HG03135 (cell line): ENCODE data around the gene NXF2.
A peak's percentile ranks its signal among the peaks of the same experiment; 100 is the strongest.
"Not testable (repeated sequence)": the region's sequence is repeated elsewhere in the genome, so short reads cannot be mapped to it uniquely, and the experiment has no call there.

Experiments
- ATAC-seq: cut with Tn5 transposase; IDR thresholded peaks from one replicate; pipeline ENCODE4 v1.9.1; 2021; ENCODE audit warnings: mild to moderate bottlenecking, moderate library complexity; ENCODE audit not compliant: unreplicated experiment

Gene NXF2, protein sequence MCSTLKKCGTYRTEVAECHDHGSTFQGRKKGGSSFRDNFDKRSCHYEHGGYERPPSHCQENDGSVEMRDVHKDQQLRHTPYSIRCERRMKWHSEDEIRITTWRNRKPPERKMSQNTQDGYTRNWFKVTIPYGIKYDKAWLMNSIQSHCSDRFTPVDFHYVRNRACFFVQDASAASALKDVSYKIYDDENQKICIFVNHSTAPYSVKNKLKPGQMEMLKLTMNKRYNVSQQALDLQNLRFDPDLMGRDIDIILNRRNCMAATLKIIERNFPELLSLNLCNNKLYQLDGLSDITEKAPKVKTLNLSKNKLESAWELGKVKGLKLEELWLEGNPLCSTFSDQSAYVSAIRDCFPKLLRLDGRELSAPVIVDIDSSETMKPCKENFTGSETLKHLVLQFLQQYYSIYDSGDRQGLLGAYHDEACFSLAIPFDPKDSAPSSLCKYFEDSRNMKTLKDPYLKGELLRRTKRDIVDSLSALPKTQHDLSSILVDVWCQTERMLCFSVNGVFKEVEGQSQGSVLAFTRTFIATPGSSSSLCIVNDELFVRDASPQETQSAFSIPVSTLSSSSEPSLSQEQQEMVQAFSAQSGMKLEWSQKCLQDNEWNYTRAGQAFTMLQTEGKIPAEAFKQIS

GRCh38 chrX:102246893-102247292 lies at the start of gene NXF2:
Gene NXF2 (plus strand): TSS chrX:102247167. CDS start chrX:102307079, 59,912 bp downstream.
- ATAC-seq = not testable (repeated sequence)

DNA sequence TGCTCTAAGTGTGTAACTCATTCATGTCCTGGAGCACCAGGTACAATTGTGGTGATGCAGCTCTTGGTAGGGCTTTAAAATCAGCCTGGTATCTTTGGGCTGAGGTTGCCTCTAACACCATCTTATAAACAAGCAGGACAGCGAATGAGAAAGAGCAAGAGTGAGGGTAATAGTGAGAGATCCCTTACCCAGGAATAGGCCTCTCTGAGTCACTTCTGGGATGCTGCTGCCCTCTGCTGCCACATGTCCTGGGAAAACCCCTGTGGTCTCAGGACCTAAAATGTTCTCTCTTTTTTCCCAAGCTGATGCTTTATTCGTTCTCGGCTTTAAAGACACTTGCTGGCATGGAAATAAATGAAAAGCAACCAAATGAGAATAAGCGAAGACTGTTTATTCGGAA lies 39.0 kb upstream of the NXF2 start:
- not testable (repeated sequence) for ATAC-seq

- not testable (repeated sequence) for ATAC-seq
These were observed 32.0 kb upstream of the NXF2 start, which contains the start of gene TCP11X1 for GRCh38 chrX:102214986-102215385. Gene TCP11X1 (plus strand): TSS chrX:102215301.

DNA sequence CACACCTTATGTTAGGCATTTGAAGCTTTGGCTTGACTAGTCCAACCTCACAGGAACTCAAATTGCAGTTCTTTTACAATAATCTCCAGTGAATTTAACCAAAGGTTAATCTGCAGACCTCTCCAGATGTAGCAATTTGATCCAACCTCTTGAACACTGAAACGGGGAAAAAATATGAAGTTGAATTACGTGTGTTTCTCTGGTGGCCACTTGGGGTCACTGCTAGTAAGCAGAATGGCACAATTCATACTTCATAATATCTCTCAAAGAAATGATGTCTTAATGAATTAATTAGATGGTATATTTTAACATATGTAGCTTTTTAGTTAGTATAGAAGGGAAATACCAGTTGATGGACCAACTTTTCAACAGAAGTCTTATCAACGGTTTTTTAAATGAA lies 30.5 kb upstream of the NXF2 start:
- ATAC-seq = not testable (repeated sequence)

DNA sequence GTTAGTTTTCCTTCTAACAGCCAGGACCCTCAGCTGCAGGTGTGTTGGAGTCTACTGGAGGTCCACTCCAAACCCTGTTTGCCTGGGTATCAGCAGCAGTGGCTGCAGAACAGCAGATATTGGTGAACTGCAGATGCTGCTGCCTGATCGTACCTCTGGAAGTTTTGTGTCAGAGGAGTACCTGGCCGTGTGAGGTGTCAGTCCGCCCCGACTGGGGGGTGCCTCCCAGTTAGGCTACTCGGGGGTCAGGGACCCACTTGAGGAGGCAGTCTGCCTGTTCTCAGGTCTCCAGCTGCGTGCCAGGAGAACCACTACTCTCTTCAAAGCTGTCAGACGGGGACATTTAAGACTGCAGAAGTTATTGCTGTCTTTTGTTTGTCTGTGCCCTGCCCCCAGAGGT lies 11.3 kb upstream of the NXF2 start:
- ATAC-seq = not testable (repeated sequence)

DNA sequence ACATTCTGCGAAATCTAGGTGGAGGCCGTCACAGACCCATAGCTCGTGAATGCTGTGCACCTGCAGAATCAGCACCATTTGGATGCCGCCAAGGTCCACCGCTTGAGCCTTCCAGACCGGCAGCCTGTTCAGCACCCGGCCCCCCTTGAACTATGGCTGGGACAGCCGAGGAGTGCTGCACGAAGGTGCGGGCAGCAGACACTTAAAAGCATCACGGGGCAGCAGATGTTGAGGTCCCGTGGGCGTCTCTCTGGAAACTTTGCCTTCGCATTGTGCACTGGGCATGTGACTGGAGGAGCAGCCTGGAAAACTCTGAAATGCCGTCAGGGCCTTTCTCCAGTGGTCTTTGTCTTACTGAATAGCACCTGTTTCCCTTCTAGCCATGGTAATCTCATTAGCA lies 6.7 kb upstream of the NXF2 start:
- ATAC-seq = not testable (repeated sequence)

GRCh38 chrX:102272231-102272630 lies 25.3 kb downstream of the NXF2 start:
- not testable (repeated sequence) for ATAC-seq

DNA sequence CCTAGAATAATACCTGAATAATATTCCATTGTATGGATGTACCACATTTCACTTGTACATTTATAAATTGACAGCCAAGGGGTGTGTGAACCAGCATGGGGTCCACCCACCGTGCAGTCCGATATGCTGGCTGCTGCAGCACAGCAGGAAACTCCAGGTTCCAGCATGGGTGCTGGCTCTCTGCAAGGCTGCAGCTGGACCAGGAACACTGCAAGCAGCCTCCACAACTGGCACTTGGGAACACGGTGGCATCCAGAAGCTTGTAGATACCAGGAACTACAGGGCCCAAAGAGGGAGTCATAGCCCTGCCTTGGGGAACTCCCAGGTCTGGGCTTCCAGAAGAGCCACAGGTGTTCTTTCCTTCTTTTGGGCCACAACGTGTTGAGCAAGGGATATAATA lies 91.2 kb downstream of the NXF2 start:
- ATAC-seq = no peak

DNA sequence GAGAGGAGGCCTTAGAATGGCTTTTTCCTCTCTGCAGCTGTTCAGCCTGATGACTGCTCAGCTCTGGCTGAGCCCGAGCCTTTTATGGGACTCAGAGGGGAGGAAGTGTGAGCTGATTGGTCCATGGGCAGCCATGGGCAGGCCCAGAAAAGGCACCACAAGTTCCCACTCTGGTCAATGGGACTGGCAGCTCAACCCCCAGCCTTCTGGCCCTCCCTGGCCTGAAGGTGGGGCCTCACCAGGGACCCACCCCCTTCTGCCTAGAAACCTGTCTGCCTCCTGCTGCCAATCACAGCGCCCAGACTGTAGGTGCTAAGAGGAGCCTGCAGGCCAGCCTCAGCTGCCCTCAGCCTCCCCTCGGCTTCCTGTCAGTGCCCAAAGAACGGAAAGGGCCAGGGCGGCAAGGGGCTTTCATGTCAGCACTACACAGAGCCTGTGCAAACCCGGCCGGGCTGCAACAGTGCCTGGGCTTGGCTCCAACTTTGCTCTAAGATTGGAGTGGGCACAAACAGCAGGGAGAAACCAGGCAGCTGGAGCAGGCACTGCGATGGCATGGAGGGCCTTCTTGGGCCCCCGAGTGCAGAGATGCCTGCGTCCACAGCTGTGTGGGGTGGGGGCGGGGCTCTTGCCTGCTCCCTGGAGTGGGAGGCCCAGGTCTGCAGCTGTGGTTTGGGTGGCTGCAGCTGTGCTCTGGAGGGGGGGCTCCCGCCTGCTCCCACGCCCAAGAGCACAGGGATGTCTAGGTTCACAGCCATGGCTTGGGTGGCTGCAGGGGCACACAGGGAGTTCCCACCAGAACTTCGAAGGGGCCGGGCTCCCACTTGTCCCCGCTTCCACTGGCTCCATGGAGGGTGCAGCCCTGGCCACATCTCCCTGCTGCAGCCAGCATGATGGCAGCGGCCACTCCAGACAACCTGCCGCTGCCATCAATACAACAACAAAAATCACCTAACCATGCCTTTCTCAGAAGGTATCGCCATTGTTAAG lies 92.6 kb downstream of the NXF2 start:
- ATAC-seq = no peak

DNA sequence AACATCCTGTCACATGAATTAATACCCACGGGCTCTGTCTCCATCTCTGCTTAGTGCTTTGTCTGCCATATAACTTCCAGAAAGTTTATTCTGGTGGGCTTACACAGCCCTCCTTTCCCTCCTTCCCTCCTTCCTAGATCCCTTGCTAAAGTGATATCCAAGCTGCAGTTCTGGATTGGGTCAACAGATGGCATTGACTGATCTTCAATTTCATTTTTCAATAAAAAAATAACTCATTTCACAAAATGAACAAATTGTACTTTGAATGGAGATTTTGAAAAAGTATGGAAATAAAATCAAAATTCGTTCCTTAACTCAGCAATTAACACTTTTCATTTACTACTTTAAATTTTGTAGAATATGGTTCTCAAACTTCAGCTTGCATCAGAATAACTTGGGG lies 94.9 kb downstream of the NXF2 start:
- ATAC-seq = no peak

GRCh38 chrX:102345916-102346315 lies 98.9 kb downstream of the NXF2 start:
- ATAC-seq = peak; percentile 63
